GM18505 (cell line): ENCODE data around the gene TPPP3.
"Not testable (repeated sequence)": the region's sequence is repeated elsewhere in the genome, so short reads cannot be mapped to it uniquely, and the experiment has no call there.

Experiments
- ATAC-seq: cut with Tn5 transposase; IDR thresholded peaks from one replicate; pipeline ENCODE4 v1.9.1; 2021; ENCODE audit not compliant: unreplicated experiment
- POLR2A ChIP-seq: IDR thresholded peaks from 4 replicates; pipeline ENCODE4 v1.6.1; 2011; ENCODE audit warnings: borderline replicate concordance; ENCODE audit not compliant: insufficient read depth, insufficient read length; ENCODE audit errors: extremely low read depth

The TPPP3 gene

DNA sequence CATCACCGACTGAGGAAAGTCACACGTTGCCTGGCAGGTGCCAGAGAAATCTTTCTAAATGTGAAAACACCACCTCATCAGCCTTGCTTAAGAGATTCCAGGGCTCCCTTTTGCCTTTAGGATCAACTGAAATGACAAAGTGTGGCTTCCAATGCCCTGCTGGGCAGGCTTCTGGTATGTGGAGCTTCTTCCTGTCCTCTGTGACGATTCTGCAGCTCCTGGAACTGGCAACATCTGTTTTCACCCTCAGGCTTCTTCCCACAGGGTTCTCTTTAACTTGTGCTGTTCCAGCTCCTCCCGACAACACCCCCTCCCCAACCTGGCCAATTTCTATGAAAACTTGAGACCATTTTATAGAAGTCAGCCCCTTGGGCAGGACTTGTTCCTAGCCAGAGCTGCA lies 27.7 kb upstream of the TPPP3 start:
- TF ChIP-seq POLR2A, result no peak
- ATAC-seq, result no peak

DNA sequence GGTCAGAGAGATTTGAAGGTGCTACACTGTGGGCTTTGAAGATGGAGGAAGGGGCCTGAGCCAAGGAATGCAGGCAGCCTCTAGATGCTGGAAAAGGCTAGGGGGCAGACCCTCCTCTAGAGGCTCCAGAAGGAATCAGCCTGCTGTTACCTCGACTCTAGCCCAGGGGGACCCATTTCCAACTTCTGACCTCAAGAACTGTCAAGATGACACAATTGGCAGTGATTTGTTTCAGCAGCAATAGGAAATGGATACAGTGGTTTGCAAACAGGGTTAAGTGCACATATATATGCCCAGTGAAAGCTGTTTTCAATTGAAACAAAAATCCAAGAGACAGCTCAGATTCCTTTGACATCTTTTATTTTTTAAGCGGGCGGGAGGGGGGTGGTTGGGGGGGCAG lies 26.6 kb upstream of the TPPP3 start:
- no peak for ATAC-seq
- TF ChIP-seq POLR2A, result no peak

GRCh38 chr16:67419502-67419901 lies 26.2 kb upstream of the TPPP3 start:
- ATAC-seq, result no peak
- no peak for TF ChIP-seq POLR2A

DNA sequence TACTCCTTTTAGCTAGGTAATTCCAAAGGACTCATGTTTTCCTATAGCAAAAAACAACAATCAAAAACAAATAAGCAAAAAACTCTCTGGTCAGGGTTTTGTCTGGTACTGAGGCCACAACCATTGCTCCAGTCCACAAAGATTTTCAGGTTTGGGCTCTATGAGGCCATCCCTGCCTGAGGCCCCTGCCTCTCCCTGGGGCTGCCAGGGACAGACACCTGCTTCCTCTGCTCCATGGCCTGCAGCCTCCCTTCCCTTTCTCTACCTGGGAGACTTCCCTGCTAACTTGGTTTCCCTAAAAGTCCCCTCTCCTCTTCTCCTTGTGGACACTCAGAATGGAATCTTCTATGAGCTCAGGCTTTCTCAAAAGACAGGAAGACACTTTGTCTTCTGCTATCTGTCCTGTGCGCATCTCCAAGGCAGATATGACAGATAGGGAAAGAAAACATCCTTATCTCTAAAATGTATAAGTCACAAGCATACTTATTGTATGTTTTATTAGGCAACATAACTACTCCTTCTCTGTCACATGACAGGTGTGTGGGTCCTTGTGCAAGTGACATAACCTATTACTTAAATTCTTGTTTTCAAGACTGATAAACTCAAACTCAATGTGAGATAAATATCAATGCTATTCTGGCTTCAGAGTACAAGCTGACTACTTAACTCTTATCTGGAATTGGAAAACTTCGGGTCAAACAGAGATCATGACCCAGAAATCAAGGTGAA lies 24.2 kb upstream of the TPPP3 start:
- ATAC-seq, result no peak
- no peak for TF ChIP-seq POLR2A

GRCh38 chr16:67415872-67416793 lies 22.8 kb upstream of the TPPP3 start, which contains the start of gene ZDHHC1:
Gene ZDHHC1 (minus strand): TSS chr16:67416477. CDS start chr16:67407775, 8,702 bp downstream.
- ATAC-seq, result peak; percentile 81
- no peak for TF ChIP-seq POLR2A

DNA sequence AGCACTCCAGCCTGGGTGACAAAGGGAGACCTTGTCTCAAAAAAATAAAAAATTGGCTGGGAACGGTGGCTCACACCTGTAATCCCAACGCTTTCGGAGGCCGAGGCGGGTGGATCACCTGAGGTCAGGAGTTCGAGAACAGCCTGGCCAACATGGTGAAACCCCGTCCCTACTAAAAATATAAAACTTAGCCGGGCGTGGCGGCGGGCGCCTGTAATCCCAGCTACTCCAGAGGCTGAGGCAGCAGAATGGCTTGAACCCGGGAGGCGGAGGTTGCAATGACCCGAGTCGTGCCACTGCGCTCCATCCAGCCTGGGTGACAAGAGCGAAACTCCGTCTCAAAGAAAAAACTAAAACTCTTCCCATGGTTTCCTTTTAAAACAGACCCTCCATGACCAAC lies 22.1 kb upstream of the TPPP3 start:
- ATAC-seq, result not testable (repeated sequence)

- no peak for TF ChIP-seq POLR2A
- ATAC-seq, result no peak
Observed at GRCh38 chr16:67413978-67414911, 20.9 kb upstream of the TPPP3 start.

DNA sequence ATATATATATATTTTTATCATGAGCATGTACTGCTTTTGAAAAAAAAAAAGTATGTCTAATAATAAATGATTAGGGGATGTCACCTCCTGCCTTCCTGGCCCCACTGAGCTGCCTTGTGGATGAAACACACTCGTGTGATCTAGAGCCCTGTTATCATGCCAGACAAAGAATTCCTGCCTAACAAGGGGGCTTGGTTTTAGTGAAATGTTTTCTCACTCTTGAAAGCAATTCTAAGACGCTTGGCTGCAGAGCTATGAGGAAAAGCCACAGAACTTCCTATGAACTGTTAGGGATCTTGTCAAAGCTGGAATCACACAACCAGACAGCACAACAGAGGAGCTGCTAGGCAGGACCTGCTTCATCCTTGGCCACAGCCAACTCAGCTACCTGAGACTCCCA lies 19.0 kb upstream of the TPPP3 start:
- no peak for ATAC-seq
- TF ChIP-seq POLR2A, result no peak

GRCh38 chr16:67411339-67411738 lies 18.0 kb upstream of the TPPP3 start:
- ATAC-seq, result no peak

DNA sequence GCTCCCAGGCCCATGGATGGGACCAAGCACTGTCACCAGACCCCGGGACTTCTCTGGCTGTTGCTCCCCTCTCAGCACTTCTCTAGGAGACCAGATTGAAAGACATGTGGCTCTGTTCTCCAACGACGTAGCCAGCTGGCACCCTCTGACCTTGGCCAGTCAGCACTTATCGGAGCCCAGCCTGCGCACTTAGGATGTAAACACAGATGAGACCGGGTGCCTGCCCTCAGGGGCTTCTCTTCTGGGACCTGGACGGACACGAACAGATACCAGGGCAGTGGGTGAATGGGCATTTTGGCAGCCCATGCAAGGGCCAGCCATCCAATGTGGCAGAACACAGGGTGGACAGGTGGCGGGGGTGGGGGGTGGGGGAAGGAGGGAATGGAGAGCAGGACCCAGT lies 16.3 kb upstream of the TPPP3 start:
- ATAC-seq, result no peak
- no peak for TF ChIP-seq POLR2A

More at GRCh38 chr16:67411339-67411738, 18.0 kb upstream of the TPPP3 start:
- no peak for TF ChIP-seq POLR2A

GRCh38 chr16:67407788-67408452 lies 14.6 kb upstream of the TPPP3 start:
- no peak for TF ChIP-seq POLR2A

DNA sequence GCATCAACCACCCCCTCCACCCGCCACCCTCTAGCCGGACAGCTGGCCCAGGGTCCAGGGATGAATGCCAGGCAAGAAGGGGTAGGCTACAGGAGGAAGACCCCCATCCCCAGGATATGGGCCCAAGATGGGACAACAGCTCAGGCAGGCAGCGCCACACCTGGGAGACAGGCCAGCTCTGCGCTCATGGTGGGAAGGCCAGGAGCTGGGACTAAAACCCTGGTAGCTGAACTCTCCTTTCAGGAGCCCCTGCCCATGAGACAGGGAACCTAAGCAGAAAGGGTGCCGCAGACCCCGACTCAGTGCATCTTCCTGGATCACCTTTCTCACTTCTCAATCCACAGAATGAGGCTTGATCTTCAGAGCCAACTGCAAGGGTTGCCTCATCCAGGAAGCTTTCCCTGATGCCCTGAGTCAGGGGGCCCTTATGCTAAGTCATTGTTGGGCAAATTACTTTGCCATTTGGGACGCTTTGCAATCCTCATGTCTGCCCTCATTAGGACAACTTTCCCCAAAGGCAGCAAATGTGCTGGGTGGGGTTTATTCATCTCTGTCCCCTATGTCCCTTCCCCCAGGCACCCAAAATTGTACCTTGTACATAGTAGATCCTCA lies 14.0 kb upstream of the TPPP3 start:
- TF ChIP-seq POLR2A, result no peak
- ATAC-seq, result no peak

More at GRCh38 chr16:67407788-67408452, 14.6 kb upstream of the TPPP3 start:
- no peak for ATAC-seq
